ENCODE results near the gene LMOD1.

The LMOD1 gene

GRCh38 chr1:201851949-201852348, 94.4 kb downstream of the LMOD1 start:
- DNase-seq = no peak

GRCh38 chr1:201850053-201850397, 96.3 kb downstream of the LMOD1 start:
- DNase-seq = peak; percentile 94

DNA sequence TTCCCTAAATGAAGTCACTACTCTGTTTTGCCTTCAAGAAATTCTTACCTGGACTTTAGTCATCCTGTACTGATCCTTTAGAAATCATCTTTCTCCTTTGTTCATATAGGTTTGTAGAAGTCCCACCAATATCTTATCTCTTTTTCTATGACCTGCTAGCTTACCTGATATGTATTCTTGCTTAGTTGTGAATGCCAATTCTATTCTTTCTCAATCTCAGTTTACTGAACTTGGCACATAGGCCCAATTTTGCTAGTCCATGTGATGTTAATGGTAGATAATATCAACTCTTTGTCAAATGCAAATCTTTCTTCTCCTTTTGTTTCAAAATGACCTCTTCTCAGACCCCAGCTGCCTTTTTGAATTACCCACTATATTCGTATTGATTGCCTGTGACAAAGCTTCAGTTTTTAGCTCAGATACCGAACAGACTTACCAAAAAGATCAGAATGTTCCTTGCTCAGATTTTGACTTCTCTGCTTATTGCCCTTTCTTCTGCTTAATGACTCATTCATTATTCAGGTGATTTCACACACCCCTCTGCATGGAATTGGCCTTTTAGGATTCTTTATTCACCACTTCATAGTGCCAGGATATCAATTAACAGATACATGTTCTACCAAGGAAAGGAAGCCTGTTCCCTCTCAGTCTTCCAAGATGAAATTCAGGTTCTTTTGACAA, 96.8 kb downstream of the LMOD1 start:
- no peak for DNase-seq

DNA sequence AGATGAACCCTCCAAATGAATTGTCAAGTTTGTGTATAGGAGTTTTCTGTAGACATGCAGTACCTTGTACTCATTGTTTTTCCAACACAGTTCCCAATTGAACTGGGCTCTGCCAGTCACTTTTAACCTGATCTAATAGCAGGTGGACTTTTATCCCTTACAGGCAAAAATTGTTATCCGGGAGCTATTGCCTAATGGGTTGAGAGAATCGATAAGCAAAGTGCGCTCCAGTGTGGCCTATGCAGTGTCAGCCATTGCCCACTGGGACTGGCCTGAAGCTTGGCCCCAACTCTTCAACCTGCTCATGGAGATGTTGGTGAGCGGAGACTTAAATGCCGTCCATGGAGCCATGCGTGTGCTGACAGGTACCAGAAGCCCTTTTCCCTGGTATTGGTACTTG, 98.1 kb downstream of the LMOD1 start:
- DNase-seq = no peak

GRCh38 chr1:201847150-201847549, 99.2 kb downstream of the LMOD1 start:
- DNase-seq = no peak

Data from EL (cell line).